IPS DF 6.9 (cell line): ENCODE results near the gene ARMC10.

Source experiments
- DNase-seq: peaks from one replicate; pipeline ENCODE4 v3.0.0-alpha.2; 2013; ENCODE audit warnings: low read depth, low spot score
- H3K27ac ChIP-seq: one replicate; pipeline ENCODE4 v1.5.1; 2013; ENCODE audit warnings: low read length, control low read depth
- H3K27me3 ChIP-seq: 2 replicates; pipeline ENCODE4 v1.6.1; 2013; ENCODE audit warnings: mild to moderate bottlenecking, low read length; ENCODE audit not compliant: control insufficient read depth, insufficient read depth
- H3K36me3 ChIP-seq: 2 replicates; pipeline ENCODE4 v1.6.1; 2013; ENCODE audit warnings: low read length; ENCODE audit not compliant: control insufficient read depth, insufficient read depth
- H3K4me1 ChIP-seq: 2 replicates; pipeline ENCODE4 v1.6.1; 2013; ENCODE audit warnings: low read length; ENCODE audit not compliant: control insufficient read depth, insufficient read depth
- H3K4me3 ChIP-seq: 2 replicates; pipeline ENCODE4 v1.5.1; 2013; ENCODE audit warnings: mild to moderate bottlenecking, low read length
- H3K9me3 ChIP-seq: 2 replicates; pipeline ENCODE4 v1.6.1; 2013; ENCODE audit warnings: low read length, inconsistent platforms; ENCODE audit not compliant: control insufficient read depth, insufficient read depth
- WGBS: extraction: QIAGEN DNeasy Blood & Tissue Kit; methylation state at CpG from one replicate; pipeline ENCODE4 v1.1.7; 2013; ENCODE audit warnings: mixed read lengths, missing lambda C conversion rate; ENCODE audit not compliant: insufficient read length, insufficient coverage; 5-methylcytosine and 5-hydroxymethylcytosine counted together

ARMC10 gene

GRCh38 chr7:103120362-103120761 is 45.4 kb downstream of the ARMC10 start:
- DNase-seq, result no peak
- no peaks in the 10 kb centered on the region for H3K27me3 ChIP-seq
- H3K36me3 ChIP-seq, result no peaks in the 10 kb centered on the region
- no CpG with 5 or more reads among the region's 1 CpG for whole genome bisulfite sequencing
- H3K4me1 ChIP-seq, result no peaks in the 10 kb centered on the region
- no peak overlapping the region for H3K27ac ChIP-seq
- no peak overlapping the region for H3K4me3 ChIP-seq
- H3K9me3 ChIP-seq, result no peaks in the 10 kb centered on the region

GRCh38 chr7:103121641-103122040 is 46.7 kb downstream of the ARMC10 start:
- DNase-seq, result no peak
- Histone ChIP-seq H3K27ac (no peak overlapping the region), H3K27me3 (no peaks in the 10 kb centered on the region), H3K9me3 (no peaks in the 10 kb centered on the region), H3K36me3 (0 out of 2 replicates have a peak, but pooled peaks cover 2% of the 10 kb centered on the region), H3K4me3 (no peak overlapping the region), H3K4me1 (no peaks in the 10 kb centered on the region)

GRCh38 chr7:103123529-103123928 is 48.6 kb downstream of the ARMC10 start:
- H3K9me3 ChIP-seq, result no peaks in the 10 kb centered on the region
- WGBS, result no CpG with 5 or more reads among the region's 3 CpGs
- H3K27ac ChIP-seq, result no peak overlapping the region
- H3K27me3 ChIP-seq, result no peaks in the 10 kb centered on the region
- no peak for DNase-seq
- H3K4me1 ChIP-seq, result no peaks in the 10 kb centered on the region
- H3K36me3 ChIP-seq, result 0 out of 2 replicates have a peak, but pooled peaks cover 2% of the 10 kb centered on the region
- H3K4me3 ChIP-seq, result no peak overlapping the region

GRCh38 chr7:103124429-103124979 is 49.6 kb downstream of the ARMC10 start:
- Histone ChIP-seq H3K36me3 (0 out of 2 replicates have a peak, but pooled peaks cover 2% of the 10 kb centered on the region), H3K27ac (no peak overlapping the region), H3K27me3 (no peaks in the 10 kb centered on the region), H3K4me3 (no peak overlapping the region), H3K9me3 (no peaks in the 10 kb centered on the region), H3K4me1 (no peaks in the 10 kb centered on the region)
- DNase-seq, result no peak
- 100% methylated on average over 1 of the region's 6 CpGs for WGBS

GRCh38 chr7:103127006-103127405 is 52.1 kb downstream of the ARMC10 start:
- no peak overlapping the region for H3K27ac ChIP-seq
- H3K4me3 ChIP-seq, result no peak overlapping the region
- WGBS, result no CpG with 5 or more reads among the region's 2 CpGs
- H3K9me3 ChIP-seq, result no peaks in the 10 kb centered on the region
- 0 out of 2 replicates have a peak, but pooled peaks cover 2% of the 10 kb centered on the region for H3K36me3 ChIP-seq
- no peak for DNase-seq
- H3K4me1 ChIP-seq, result no peaks in the 10 kb centered on the region
- H3K27me3 ChIP-seq, result no peaks in the 10 kb centered on the region

- no peaks in the 10 kb centered on the region for H3K4me1 ChIP-seq
- no peak overlapping the region for H3K27ac ChIP-seq
- H3K4me3 ChIP-seq, result no peak overlapping the region
- DNase-seq, result no peak
- no peaks in the 10 kb centered on the region for H3K9me3 ChIP-seq
- H3K36me3 ChIP-seq, result 0 out of 2 replicates have a peak, but pooled peaks cover 2% of the 10 kb centered on the region
- no peaks in the 10 kb centered on the region for H3K27me3 ChIP-seq
- no CpG with 5 or more reads among the region's 6 CpGs for WGBS
These were observed 55.0 kb downstream of the ARMC10 start for GRCh38 chr7:103129702-103130549.

GRCh38 chr7:103130901-103131624 is 56.1 kb downstream of the ARMC10 start:
- H3K27me3 ChIP-seq, result no peaks in the 10 kb centered on the region
- WGBS, result no CpG with 5 or more reads among the region's 9 CpGs
- no peak overlapping the region for H3K27ac ChIP-seq
- no peak for DNase-seq
- no peaks in the 10 kb centered on the region for H3K36me3 ChIP-seq
- H3K4me1 ChIP-seq, result no peaks in the 10 kb centered on the region; the same call in 1 of the 2 replicates
- H3K4me3 ChIP-seq, result no peak overlapping the region
- H3K9me3 ChIP-seq, result no peaks in the 10 kb centered on the region

- no peaks in the 10 kb centered on the region for H3K27me3 ChIP-seq
- no peak for DNase-seq
These were observed 58.2 kb downstream of the ARMC10 start for GRCh38 chr7:103132995-103133688.

GRCh38 chr7:103134836-103135554 is 60.1 kb downstream of the ARMC10 start:
- no CpG with 5 or more reads among the region's 3 CpGs for WGBS
- Histone ChIP-seq H3K9me3 (no peaks in the 10 kb centered on the region), H3K4me1 (no peaks in the 10 kb centered on the region; the same call in 1 of the 2 replicates), H3K27me3 (no peaks in the 10 kb centered on the region), H3K4me3 (no peak overlapping the region), H3K36me3 (no peaks in the 10 kb centered on the region), H3K27ac (no peak overlapping the region)
- no peak for DNase-seq

More at GRCh38 chr7:103132995-103133688, 58.2 kb downstream of the ARMC10 start:
- no peak overlapping the region for H3K27ac ChIP-seq
- WGBS, result no CpG with 5 or more reads among the region's 9 CpGs
- no peaks in the 10 kb centered on the region for H3K36me3 ChIP-seq
- H3K4me1 ChIP-seq, result no peaks in the 10 kb centered on the region; the same call in 1 of the 2 replicates
- no peak overlapping the region for H3K4me3 ChIP-seq
- H3K9me3 ChIP-seq, result no peaks in the 10 kb centered on the region
